GM20000 (cell line): ENCODE measurements around the gene SLC24A3.

Experiments used
- DNase-seq: peaks from one replicate; pipeline ENCODE4 v3.0.0; 2012; ENCODE audit warnings: low spot score
- TF ChIP-seq, protein P1 (sequence below): IDR thresholded peaks from 2 replicates; pipeline ENCODE4 v1.5.1; 2012; ENCODE audit warnings: mild to moderate bottlenecking, control low read depth; ENCODE audit errors: extremely low read depth, missing control alignments

The SLC24A3 gene

DNA sequence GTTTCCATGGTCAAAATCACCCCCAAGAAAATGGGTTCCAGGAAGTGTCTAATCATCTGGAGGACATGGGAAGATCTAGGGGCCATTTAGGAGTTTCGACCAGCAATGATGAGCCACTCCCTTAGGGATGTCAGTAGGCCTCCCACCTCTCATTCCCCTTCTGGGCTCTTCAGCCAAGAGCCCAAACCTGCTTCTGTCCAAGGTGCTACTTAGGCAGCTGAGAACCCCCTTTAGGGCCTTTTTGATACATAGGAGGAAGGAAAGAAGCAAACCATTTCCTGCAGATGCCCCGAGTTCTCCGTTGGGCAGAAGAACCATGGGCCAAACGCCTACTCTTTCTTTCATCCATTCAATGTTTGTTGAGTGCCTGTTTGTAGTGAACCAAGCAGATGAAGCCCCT lies 404.2 kb downstream of the SLC24A3 start:
- no peak for DNase-seq
- TF ChIP-seq, protein P1, sequence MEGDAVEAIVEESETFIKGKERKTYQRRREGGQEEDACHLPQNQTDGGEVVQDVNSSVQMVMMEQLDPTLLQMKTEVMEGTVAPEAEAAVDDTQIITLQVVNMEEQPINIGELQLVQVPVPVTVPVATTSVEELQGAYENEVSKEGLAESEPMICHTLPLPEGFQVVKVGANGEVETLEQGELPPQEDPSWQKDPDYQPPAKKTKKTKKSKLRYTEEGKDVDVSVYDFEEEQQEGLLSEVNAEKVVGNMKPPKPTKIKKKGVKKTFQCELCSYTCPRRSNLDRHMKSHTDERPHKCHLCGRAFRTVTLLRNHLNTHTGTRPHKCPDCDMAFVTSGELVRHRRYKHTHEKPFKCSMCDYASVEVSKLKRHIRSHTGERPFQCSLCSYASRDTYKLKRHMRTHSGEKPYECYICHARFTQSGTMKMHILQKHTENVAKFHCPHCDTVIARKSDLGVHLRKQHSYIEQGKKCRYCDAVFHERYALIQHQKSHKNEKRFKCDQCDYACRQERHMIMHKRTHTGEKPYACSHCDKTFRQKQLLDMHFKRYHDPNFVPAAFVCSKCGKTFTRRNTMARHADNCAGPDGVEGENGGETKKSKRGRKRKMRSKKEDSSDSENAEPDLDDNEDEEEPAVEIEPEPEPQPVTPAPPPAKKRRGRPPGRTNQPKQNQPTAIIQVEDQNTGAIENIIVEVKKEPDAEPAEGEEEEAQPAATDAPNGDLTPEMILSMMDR: no peak

- DNase-seq: no peak
- TF ChIP-seq, protein P1: no peak
These were observed 404.8 kb downstream of the SLC24A3 start for GRCh38 chr20:19617256-19617655.

- TF ChIP-seq, protein P1: no peak
These were observed 406.3 kb downstream of the SLC24A3 start for GRCh38 chr20:19618711-19619110.

DNA sequence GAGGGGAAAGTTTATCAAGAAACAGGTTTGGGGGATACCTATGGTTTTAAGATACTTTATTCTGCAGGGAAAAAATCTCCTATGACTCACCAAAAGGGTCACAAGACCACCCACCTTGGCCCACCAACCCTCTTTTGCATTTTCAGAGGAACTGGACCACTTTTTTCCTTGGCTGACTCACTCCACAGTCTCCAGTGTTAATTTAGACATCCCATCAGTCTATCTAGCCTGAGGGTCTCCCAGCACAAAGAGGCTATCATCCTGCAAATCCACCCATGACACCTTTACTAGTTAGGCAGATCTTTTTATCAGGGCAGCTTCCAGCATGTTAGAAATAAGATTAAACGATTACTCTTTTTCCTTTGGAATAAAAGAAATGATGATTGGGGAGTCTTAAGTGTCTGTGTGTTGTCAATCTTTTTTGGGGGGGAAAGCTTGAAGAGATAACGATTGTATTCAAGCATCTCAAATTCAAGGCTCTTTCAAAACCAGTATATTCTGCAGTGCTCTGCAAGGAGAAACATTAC lies 407.5 kb downstream of the SLC24A3 start:
- DNase-seq: no peak
- TF ChIP-seq, protein P1: no peak

More at GRCh38 chr20:19618711-19619110, 406.3 kb downstream of the SLC24A3 start:
- DNase-seq: no peak

GRCh38 chr20:19620446-19620845 lies 408.0 kb downstream of the SLC24A3 start:
- DNase-seq: no peak
- TF ChIP-seq, protein P1: no peak

DNA sequence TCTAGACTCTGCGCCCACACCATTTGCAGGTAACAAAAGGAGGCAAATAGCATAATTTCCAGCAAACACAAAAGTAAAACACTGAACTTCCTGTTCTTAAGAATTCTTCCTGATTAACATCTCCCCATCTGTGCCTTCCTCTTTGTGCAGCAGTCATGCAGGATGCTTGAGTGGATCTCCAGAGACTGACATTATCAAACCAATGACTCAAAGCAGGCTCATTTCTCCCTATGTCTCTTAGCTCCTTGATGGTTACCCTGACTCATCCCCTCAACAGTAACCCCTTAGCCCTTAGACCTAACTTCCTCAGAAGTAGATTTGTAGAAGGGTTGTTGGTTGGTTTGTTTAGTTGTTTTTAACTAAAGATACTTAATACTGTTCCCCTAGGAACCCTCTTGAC lies 408.6 kb downstream of the SLC24A3 start:
- DNase-seq: no peak
- TF ChIP-seq, protein P1: no peak

DNA sequence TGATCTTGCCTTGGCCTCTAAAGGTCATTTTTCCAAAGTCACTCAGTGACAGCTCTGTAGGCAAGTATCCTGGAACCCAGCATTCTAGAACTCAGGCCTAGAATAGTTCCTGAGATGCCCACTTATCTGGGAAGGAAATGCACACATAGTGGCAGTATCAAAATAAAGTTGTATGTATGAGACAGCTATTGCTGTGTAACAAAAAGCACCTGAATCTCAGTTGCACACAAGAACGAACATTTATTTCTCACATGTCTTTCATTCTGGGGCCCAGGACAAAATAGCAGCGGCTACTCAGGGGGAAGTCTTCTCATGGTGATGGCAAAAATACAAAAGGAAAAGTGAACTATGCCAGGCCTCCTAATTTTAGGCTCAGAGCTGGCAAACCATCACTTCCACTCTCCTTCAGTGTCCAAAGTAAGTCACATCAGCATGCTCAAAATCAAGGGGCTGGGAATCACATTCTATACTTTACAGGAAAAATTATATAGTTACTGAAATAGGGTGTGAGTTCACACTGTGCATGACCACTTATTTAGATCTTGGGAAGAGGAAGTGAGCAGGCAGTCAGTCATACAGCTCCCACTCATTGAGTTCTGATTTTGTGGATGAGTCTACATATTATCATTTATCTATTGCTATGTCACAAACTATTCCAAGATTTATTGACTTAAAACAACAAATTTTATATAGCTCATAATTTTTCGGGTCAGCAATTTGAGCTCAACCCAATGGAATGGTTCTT lies 412.0 kb downstream of the SLC24A3 start:
- TF ChIP-seq, protein P1: no peak
- no peak for DNase-seq
